Osteocyte (in vitro differentiated cells): Measurements from ENCODE around the gene PRPF38A. TPM values are rescaled to one million over a fixed set of nuclear protein-coding genes. Genes with fewer than 3 reads are reported as not detected.

Experiments
- DNase-seq: peaks from one replicate; pipeline ENCODE4 v3.0.0; 2021; ENCODE audit warnings: mixed read lengths; ENCODE audit not compliant: unreplicated experiment; ENCODE audit errors: extremely low spot score
- H3K27ac Mint-ChIP-seq: one replicate; pipeline ENCODE4 v1.8.0; 2021; ENCODE audit warnings: mild to moderate bottlenecking, mixed read lengths; ENCODE audit not compliant: unreplicated experiment
- H3K27me3 Mint-ChIP-seq: one replicate; pipeline ENCODE4 v1.8.0; 2021; ENCODE audit warnings: mixed read lengths; ENCODE audit not compliant: unreplicated experiment
- H3K36me3 Mint-ChIP-seq: one replicate; pipeline ENCODE4 v1.8.0; 2021; ENCODE audit warnings: mixed read lengths; ENCODE audit not compliant: unreplicated experiment
- H3K4me1 Mint-ChIP-seq: one replicate; pipeline ENCODE4 v1.8.0; 2021; ENCODE audit warnings: mixed read lengths; ENCODE audit not compliant: unreplicated experiment
- H3K4me3 Mint-ChIP-seq: one replicate; pipeline ENCODE4 v1.8.0; 2021; ENCODE audit warnings: mild to moderate bottlenecking, moderate library complexity, mixed read lengths; ENCODE audit not compliant: unreplicated experiment
- H3K9me3 Mint-ChIP-seq: one replicate; pipeline ENCODE4 v1.8.0; 2021; ENCODE audit warnings: mixed read lengths; ENCODE audit not compliant: unreplicated experiment
- CTCF ChIP-seq: fragments of 200-600 bp; sonication (generic); IDR thresholded peaks from 2 replicates; pipeline ENCODE4 v1.5.0; 2021; ENCODE audit warnings: antibody characterized with exemption, mild to moderate bottlenecking, moderate library complexity
- total RNA-seq: library from RNA; stranded (reverse); gene quantifications from 2 replicates; pipeline ENCODE4 v1.2.1, GENCODE V29; 2021

The PRPF38A gene
- total RNA-seq, 1 donor from 2014 or later: 35.9 TPM

GRCh38 chr1:52365071-52365745 lies 39.2 kb upstream of the PRPF38A start:
- no peak for TF ChIP-seq CTCF
- H3K4me3 Mint-ChIP-seq: peak overlapping the region; percentile 93
- H3K36me3 Mint-ChIP-seq: peaks cover 18% of the 10 kb centered on the region
- H3K4me1 Mint-ChIP-seq: peaks cover 24% of the 10 kb centered on the region
- no peaks in the 10 kb centered on the region for H3K9me3 Mint-ChIP-seq
- H3K27me3 Mint-ChIP-seq: no peaks in the 10 kb centered on the region
- DNase-seq: no peak
- H3K27ac Mint-ChIP-seq: peak overlapping the region; percentile 98

- peak within 1 kb of the TSS; percentile 93 for H3K4me3 Mint-ChIP-seq
- no peaks in the 10 kb centered on the region for H3K9me3 Mint-ChIP-seq
- H3K27me3 Mint-ChIP-seq: no peaks in the 10 kb centered on the region
- DNase-seq: peak; percentile 100
- H3K36me3 Mint-ChIP-seq: peaks cover 14% of the 10 kb centered on the region
- TF ChIP-seq CTCF: no peak
- peak within 1 kb of the TSS; percentile 98 for H3K27ac Mint-ChIP-seq
- H3K4me1 Mint-ChIP-seq: peaks cover 24% of the 10 kb centered on the region
Measured at GRCh38 chr1:52365746-52366516, 38.5 kb upstream of the PRPF38A start, which contains the start of gene CC2D1B. TSS of gene CC2D1B (minus strand) at chr1:52366205. CDS start at chr1:52364620, 1,585 bp downstream.

- Mint-ChIP-seq H3K4me1 (peaks cover 24% of the 10 kb centered on the region), H3K27ac (peak overlapping the region; percentile 63), H3K9me3 (no peaks in the 10 kb centered on the region), H3K27me3 (no peaks in the 10 kb centered on the region), H3K36me3 (peaks cover 10% of the 10 kb centered on the region), H3K4me3 (peak overlapping the region; percentile 93)
- no peak for DNase-seq
- TF ChIP-seq CTCF: no peak
Measured at GRCh38 chr1:52366517-52366827, 37.9 kb upstream of the PRPF38A start.

- Mint-ChIP-seq H3K4me1 (peaks cover 24% of the 10 kb centered on the region), H3K4me3 (peak overlapping the region; percentile 24), H3K27ac (no peak overlapping the region), H3K36me3 (peaks cover 4% of the 10 kb centered on the region), H3K27me3 (no peaks in the 10 kb centered on the region), H3K9me3 (no peaks in the 10 kb centered on the region)
- DNase-seq: no peak
- TF ChIP-seq CTCF: no peak
Measured at GRCh38 chr1:52367272-52367671, 37.1 kb upstream of the PRPF38A start.
